Measurements from ENCODE around the gene HYLS1.
"Not testable (repeated sequence)": the region's sequence is repeated elsewhere in the genome, so short reads cannot be mapped to it uniquely, and the experiment has no call there.

HYLS1 gene

GRCh38 chr11:125887373-125888324 is at the start of gene HYLS1:
HYLS1 (plus strand) TSS chr11:125887668; CDS start chr11:125899369, 11,701 bp downstream.
- peak; percentile 98 for DNase-seq (ENCODE audit: low read depth)

GRCh38 chr11:125842321-125842948 is 45.0 kb upstream of the HYLS1 start:
- DNase-seq (ENCODE audit: low read depth): no peak

- no peak for DNase-seq (ENCODE audit: low read depth)
Measured at GRCh38 chr11:125846188-125846587, 41.3 kb upstream of the HYLS1 start.

GRCh38 chr11:125857670-125858069 is 29.8 kb upstream of the HYLS1 start:
- not testable (repeated sequence) for DNase-seq (ENCODE audit: low read depth)

- not testable (repeated sequence) for DNase-seq (ENCODE audit: low read depth)
Measured at GRCh38 chr11:125862786-125863185, 24.7 kb upstream of the HYLS1 start.

GRCh38 chr11:125865354-125865753 is 22.1 kb upstream of the HYLS1 start:
- not testable (repeated sequence) for DNase-seq (ENCODE audit: low read depth)

GRCh38 chr11:125869521-125869920 is 17.9 kb upstream of the HYLS1 start:
- DNase-seq (ENCODE audit: low read depth): no peak

GRCh38 chr11:125871391-125872137 is 15.9 kb upstream of the HYLS1 start:
- DNase-seq (ENCODE audit: low read depth): no peak

GRCh38 chr11:125872138-125872491 is 15.4 kb upstream of the HYLS1 start:
- no peak for DNase-seq (ENCODE audit: low read depth)

GRCh38 chr11:125873881-125874555 is 13.4 kb upstream of the HYLS1 start:
- no peak for DNase-seq (ENCODE audit: low read depth)

- DNase-seq (ENCODE audit: low read depth): no peak
Measured at GRCh38 chr11:125874556-125875124, 12.8 kb upstream of the HYLS1 start.

GRCh38 chr11:125881291-125881690 is 6.2 kb upstream of the HYLS1 start:
- DNase-seq (ENCODE audit: low read depth): no peak

GRCh38 chr11:125883375-125883774 is 4.1 kb upstream of the HYLS1 start:
- DNase-seq (ENCODE audit: low read depth): no peak

- DNase-seq (ENCODE audit: low read depth): peak; percentile 10
Measured at GRCh38 chr11:125886997-125887372, 483 bp upstream of the HYLS1 start.

GRCh38 chr11:125890447-125891100 is 3.1 kb downstream of the HYLS1 start:
- no peak for DNase-seq (ENCODE audit: low read depth)

- DNase-seq (ENCODE audit: low read depth): no peak
Measured at GRCh38 chr11:125892071-125892470, 4.6 kb downstream of the HYLS1 start.

GRCh38 chr11:125892994-125893393 is 5.5 kb downstream of the HYLS1 start:
- DNase-seq (ENCODE audit: low read depth): no peak

GRCh38 chr11:125901872-125902271 is 14.4 kb downstream of the HYLS1 start:
- DNase-seq (ENCODE audit: low read depth): no peak

- no peak for DNase-seq (ENCODE audit: low read depth)
Measured at GRCh38 chr11:125902277-125902926, 14.9 kb downstream of the HYLS1 start.

GRCh38 chr11:125902927-125903710 is 15.7 kb downstream of the HYLS1 start, which contains the start of gene PUS3:
PUS3 (minus strand) TSS chr11:125903206; CDS start chr11:125896284, 6,922 bp downstream.
- DNase-seq (ENCODE audit: low read depth): peak; percentile 71
